HepG2 (cell line): ENCODE results near the gene RARG. TPM values are rescaled to one million over a fixed set of nuclear protein-coding genes. Genes with fewer than 3 reads are reported as not detected.

ENCODE experiments used
- AKAP8 ChIP-seq: sonication (generic); formaldehyde crosslinking; IDR thresholded peaks from 2 replicates; pipeline ENCODE4 v1.5.1; 2020; ENCODE audit warnings: mild to moderate bottlenecking, missing genetic modification reagents
- BCL6 ChIP-seq: IDR thresholded peaks from 2 replicates; pipeline ENCODE4 v1.6.1; 2016; ENCODE audit warnings: missing genetic modification reagents, missing compliant biosample characterization
- CBX1 ChIP-seq: IDR thresholded peaks from one replicate; pipeline ENCODE4 v1.6.1; 2016; ENCODE audit warnings: antibody characterized with exemption, low read depth
- GATAD2A ChIP-seq: IDR thresholded peaks from 2 replicates; pipeline ENCODE4 v1.6.1; 2016
- KMT2A ChIP-seq: sonication (generic); formaldehyde crosslinking; IDR thresholded peaks from 2 replicates; pipeline ENCODE4 v1.4.0; 2020; ENCODE audit warnings: missing genetic modification reagents
- MAF1 ChIP-seq: sonication (generic); formaldehyde crosslinking; IDR thresholded peaks from 2 replicates; pipeline ENCODE4 v1.5.0; 2020; ENCODE audit warnings: missing genetic modification reagents, borderline replicate concordance
- NFYB ChIP-seq: sonication (generic); formaldehyde crosslinking; IDR thresholded peaks from 2 replicates; pipeline ENCODE4 v1.4.0; 2020; ENCODE audit warnings: missing genetic modification reagents
- PHF8 ChIP-seq: sonication (generic); formaldehyde crosslinking; IDR thresholded peaks from 2 replicates; pipeline ENCODE4 v1.5.0; 2020; ENCODE audit warnings: missing genetic modification reagents
- POGZ ChIP-seq: sonication (generic); formaldehyde crosslinking; IDR thresholded peaks from 2 replicates; pipeline ENCODE4 v1.4.0; 2020; ENCODE audit warnings: mild to moderate bottlenecking, missing genetic modification reagents
- SMAD3 ChIP-seq: sonication (generic); formaldehyde crosslinking; IDR thresholded peaks from 2 replicates; pipeline ENCODE4 v1.4.0; 2020; ENCODE audit warnings: missing genetic modification reagents
- SP4 ChIP-seq: sonication (generic); formaldehyde crosslinking; IDR thresholded peaks from 2 replicates; pipeline ENCODE4 v1.8.1; 2023; ENCODE audit warnings: mild to moderate bottlenecking, missing genetic modification reagents
- SUZ12 ChIP-seq: fragments of 150-350 bp; IDR thresholded peaks from 2 replicates; pipeline ENCODE4 v1.6.1; 2014; ENCODE audit warnings: low read depth, low read length
- ZBTB7A ChIP-seq: sonication (generic); formaldehyde crosslinking; IDR thresholded peaks from 2 replicates; pipeline ENCODE4 v1.8.0; 2022; ENCODE audit warnings: mild to moderate bottlenecking, missing genetic modification reagents
- ZNF317 ChIP-seq: sonication (generic); formaldehyde crosslinking; IDR thresholded peaks from 2 replicates; pipeline ENCODE4 v1.5.0; 2020; ENCODE audit warnings: mild to moderate bottlenecking, missing genetic modification reagents
- ZNF343 ChIP-seq: sonication (generic); formaldehyde crosslinking; IDR thresholded peaks from 2 replicates; pipeline ENCODE4 v1.4.0; 2020; ENCODE audit warnings: mild to moderate bottlenecking, missing genetic modification reagents
- ZNF430 ChIP-seq: sonication (generic); formaldehyde crosslinking; IDR thresholded peaks from 2 replicates; pipeline ENCODE4 v1.9.0; 2021; ENCODE audit warnings: mild to moderate bottlenecking, missing genetic modification reagents
- ZNF446 ChIP-seq: sonication (generic); formaldehyde crosslinking; IDR thresholded peaks from 2 replicates; pipeline ENCODE4 v1.5.0; 2020; ENCODE audit warnings: mild to moderate bottlenecking, missing genetic modification reagents
- ZNF607 ChIP-seq: sonication (generic); formaldehyde crosslinking; IDR thresholded peaks from 2 replicates; pipeline ENCODE4 v1.5.1; 2020; ENCODE audit warnings: missing genetic modification reagents, mild to moderate bottlenecking, borderline replicate concordance
- ZNF768 ChIP-seq: sonication (generic); formaldehyde crosslinking; IDR thresholded peaks from 2 replicates; pipeline ENCODE4 v1.4.0; 2020; ENCODE audit warnings: missing genetic modification reagents
- polyA plus RNA-seq, 8 experiments: library from polyadenylated mRNA; depleted of rRNA in 3 of 8; stranded (reverse) in 7 of 8; unstranded in 1 of 8; fragments of >200 nt; fragmentation: Illumina TruSeq in 4 of 8; extraction: Trizol in 4 of 8; gene quantifications; 2 replicates each; pipeline versions ENCODE4 v1.2.1 to v1.2.3, GENCODE V29; 2011 to 2016; ENCODE audit warnings: low read depth in 4 of 8, missing spikeins in 1 of 8, mixed read lengths in 1 of 8; ENCODE audit not compliant: insufficient read depth in 1 of 8
- total RNA-seq, 5 experiments: library from RNA; depleted of rRNA; stranded (reverse); fragments of >200 nt; fragmentation: Illumina TruSeq; extraction: Trizol; gene quantifications; 2 replicates each; pipeline ENCODE4 v1.2.3, GENCODE V29; 2016; ENCODE audit warnings: low read depth in 1 of 5
- TF ChIP-seq, protein P1 (sequence below): IDR thresholded peaks from 2 replicates; pipeline ENCODE4 v1.6.1; 2016; ENCODE audit warnings: low read depth
- TF ChIP-seq, protein P2 (sequence below): sonication (generic); formaldehyde crosslinking; IDR thresholded peaks from 2 replicates; pipeline ENCODE4 v1.5.1; 2020; ENCODE audit warnings: missing genetic modification reagents, mild to moderate bottlenecking, borderline replicate concordance
- TF ChIP-seq, protein P3 (sequence below): sonication (generic); formaldehyde crosslinking; IDR thresholded peaks from 2 replicates; pipeline ENCODE4 v1.8.1; 2023; ENCODE audit warnings: mild to moderate bottlenecking, missing genetic modification reagents, borderline replicate concordance
- TF ChIP-seq, protein P4 (sequence below): sonication (generic); formaldehyde crosslinking; IDR thresholded peaks from 2 replicates; pipeline ENCODE4 v1.4.0; 2020; ENCODE audit warnings: missing genetic modification reagents
- TF ChIP-seq, protein P5 (sequence below): sonication (generic); formaldehyde crosslinking; conservative IDR thresholded peaks from 2 replicates; pipeline ENCODE4 v1.4.0; 2020; ENCODE audit warnings: missing genetic modification reagents

The RARG gene
- total and polyA plus RNA-seq, 2 of the 13 experiments (the other 11 are each of a cell fraction or from before 2014, with no cell fraction given), result 0.77 to 1.5 TPM

DNA sequence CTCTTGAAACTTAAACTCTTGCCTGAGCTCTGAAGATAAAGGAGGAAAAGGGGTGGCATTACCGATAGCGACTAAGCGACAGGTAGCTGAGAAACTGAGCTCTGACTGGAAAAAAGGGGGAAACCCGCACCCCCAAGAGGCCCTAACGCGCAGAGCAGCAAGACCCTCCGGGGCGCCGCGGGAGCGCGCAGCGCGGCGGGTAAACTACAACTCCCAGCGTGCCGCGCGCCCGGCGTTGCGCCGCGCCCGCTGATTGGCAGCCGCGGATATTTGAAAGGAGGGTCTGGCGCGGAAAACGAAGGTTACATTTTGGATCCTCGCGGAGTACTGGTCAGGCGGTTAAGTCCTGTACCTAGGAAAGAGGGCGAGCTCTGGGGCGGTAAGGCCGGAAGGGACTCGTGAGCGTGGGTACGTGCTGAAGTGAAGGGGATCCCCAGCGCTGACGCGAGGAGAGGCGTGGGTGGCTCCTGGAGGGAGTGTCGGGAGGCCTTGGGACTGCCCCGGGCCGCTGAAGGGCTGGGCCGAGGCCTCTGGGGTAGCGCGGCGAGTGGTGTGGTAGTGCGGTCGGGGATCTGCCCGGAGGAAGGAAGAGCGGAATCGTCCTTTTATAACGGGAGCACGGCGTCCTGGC is 36.1 kb upstream of the RARG start, which contains the start of gene ESPL1 (continued):
- TF ChIP-seq PHF8 (CRISPR knock-in tag), result peak; percentile 90
- TF ChIP-seq, protein P1, sequence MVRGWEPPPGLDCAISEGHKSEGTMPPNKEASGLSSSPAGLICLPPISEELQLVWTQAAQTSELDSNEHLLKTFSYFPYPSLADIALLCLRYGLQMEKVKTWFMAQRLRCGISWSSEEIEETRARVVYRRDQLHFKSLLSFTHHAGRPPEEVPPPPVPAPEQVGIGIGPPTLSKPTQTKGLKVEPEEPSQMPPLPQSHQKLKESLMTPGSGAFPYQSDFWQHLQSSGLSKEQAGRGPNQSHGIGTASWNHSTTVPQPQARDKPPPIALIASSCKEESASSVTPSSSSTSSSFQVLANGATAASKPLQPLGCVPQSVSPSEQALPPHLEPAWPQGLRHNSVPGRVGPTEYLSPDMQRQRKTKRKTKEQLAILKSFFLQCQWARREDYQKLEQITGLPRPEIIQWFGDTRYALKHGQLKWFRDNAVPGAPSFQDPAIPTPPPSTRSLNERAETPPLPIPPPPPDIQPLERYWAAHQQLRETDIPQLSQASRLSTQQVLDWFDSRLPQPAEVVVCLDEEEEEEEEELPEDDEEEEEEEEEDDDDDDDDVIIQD (CRISPR knock-in tag), result 0 out of 2 replicates have a peak, but pooled peaks have one; percentile 42
- peak; percentile 56; the same call in 1 of the 2 replicates for TF ChIP-seq SP4 (CRISPR knock-in tag)
- 0 out of 2 replicates have a peak, but pooled peaks have one; percentile 61 for TF ChIP-seq ZNF607 (CRISPR knock-in tag)
- TF ChIP-seq MAF1 (CRISPR knock-in tag), result no peak
- no peak for TF ChIP-seq ZNF768 (CRISPR knock-in tag)
- TF ChIP-seq CBX1, result no peak
- TF ChIP-seq, protein P2, sequence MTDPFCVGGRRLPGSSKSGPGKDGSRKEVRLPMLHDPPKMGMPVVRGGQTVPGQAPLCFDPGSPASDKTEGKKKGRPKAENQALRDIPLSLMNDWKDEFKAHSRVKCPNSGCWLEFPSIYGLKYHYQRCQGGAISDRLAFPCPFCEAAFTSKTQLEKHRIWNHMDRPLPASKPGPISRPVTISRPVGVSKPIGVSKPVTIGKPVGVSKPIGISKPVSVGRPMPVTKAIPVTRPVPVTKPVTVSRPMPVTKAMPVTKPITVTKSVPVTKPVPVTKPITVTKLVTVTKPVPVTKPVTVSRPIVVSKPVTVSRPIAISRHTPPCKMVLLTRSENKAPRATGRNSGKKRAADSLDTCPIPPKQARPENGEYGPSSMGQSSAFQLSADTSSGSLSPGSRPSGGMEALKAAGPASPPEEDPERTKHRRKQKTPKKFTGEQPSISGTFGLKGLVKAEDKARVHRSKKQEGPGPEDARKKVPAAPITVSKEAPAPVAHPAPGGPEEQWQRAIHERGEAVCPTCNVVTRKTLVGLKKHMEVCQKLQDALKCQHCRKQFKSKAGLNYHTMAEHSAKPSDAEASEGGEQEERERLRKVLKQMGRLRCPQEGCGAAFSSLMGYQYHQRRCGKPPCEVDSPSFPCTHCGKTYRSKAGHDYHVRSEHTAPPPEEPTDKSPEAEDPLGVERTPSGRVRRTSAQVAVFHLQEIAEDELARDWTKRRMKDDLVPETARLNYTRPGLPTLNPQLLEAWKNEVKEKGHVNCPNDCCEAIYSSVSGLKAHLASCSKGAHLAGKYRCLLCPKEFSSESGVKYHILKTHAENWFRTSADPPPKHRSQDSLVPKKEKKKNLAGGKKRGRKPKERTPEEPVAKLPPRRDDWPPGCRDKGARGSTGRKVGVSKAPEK (CRISPR knock-in tag), result 0 out of 2 replicates have a peak, but pooled peaks have one; percentile 31
- TF ChIP-seq, protein P3, sequence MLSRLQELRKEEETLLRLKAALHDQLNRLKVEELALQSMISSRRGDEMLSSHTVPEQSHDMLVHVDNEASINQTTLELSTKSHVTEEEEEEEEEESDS, result peak; percentile 48; the same call in 1 of the 2 replicates
- peak; percentile 62 for TF ChIP-seq KMT2A (CRISPR knock-in tag)
- 0 out of 2 replicates have a peak, but pooled peaks have one; percentile 34 for TF ChIP-seq GATAD2A (CRISPR knock-in tag)
- 0 out of 2 replicates have a peak, but pooled peaks have one; percentile 30 for TF ChIP-seq AKAP8
- TF ChIP-seq SUZ12, result peak; percentile 81
- peak; percentile 98 for TF ChIP-seq NFYB
- TF ChIP-seq ZBTB7A, result 0 out of 2 replicates have a peak, but pooled peaks have one; percentile 42
- no peak for TF ChIP-seq ZNF446 (CRISPR knock-in tag)
- TF ChIP-seq BCL6 (CRISPR knock-in tag), result peak; percentile 39; the same call in 1 of the 2 replicates
- TF ChIP-seq, protein P4, sequence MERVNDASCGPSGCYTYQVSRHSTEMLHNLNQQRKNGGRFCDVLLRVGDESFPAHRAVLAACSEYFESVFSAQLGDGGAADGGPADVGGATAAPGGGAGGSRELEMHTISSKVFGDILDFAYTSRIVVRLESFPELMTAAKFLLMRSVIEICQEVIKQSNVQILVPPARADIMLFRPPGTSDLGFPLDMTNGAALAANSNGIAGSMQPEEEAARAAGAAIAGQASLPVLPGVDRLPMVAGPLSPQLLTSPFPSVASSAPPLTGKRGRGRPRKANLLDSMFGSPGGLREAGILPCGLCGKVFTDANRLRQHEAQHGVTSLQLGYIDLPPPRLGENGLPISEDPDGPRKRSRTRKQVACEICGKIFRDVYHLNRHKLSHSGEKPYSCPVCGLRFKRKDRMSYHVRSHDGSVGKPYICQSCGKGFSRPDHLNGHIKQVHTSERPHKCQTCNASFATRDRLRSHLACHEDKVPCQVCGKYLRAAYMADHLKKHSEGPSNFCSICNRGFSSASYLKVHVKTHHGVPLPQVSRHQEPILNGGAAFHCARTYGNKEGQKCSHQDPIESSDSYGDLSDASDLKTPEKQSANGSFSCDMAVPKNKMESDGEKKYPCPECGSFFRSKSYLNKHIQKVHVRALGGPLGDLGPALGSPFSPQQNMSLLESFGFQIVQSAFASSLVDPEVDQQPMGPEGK (CRISPR knock-in tag), result peak; percentile 47; the same call in 1 of the 2 replicates
- TF ChIP-seq, protein P5, sequence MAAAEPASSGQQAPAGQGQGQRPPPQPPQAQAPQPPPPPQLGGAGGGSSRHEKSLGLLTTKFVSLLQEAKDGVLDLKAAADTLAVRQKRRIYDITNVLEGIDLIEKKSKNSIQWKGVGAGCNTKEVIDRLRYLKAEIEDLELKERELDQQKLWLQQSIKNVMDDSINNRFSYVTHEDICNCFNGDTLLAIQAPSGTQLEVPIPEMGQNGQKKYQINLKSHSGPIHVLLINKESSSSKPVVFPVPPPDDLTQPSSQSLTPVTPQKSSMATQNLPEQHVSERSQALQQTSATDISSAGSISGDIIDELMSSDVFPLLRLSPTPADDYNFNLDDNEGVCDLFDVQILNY (CRISPR knock-in tag), result peak; percentile 93
- TF ChIP-seq POGZ (CRISPR knock-in tag), result no peak
- 0 out of 2 replicates have a peak, but pooled peaks have one; percentile 40 for TF ChIP-seq ZNF430 (CRISPR knock-in tag)
- peak; percentile 73; the same call in 1 of the 2 replicates for TF ChIP-seq SMAD3 (CRISPR knock-in tag)
- peak; percentile 22; the same call in 1 of the 2 replicates for TF ChIP-seq ZNF343 (CRISPR knock-in tag)
- no peak; the same call in 1 of the 2 replicates for TF ChIP-seq ZNF317 (CRISPR knock-in tag)
